ENCODE data around the gene COPZ1. TPM values are rescaled to one million over a fixed set of nuclear protein-coding genes. Genes with fewer than 3 reads are reported as not detected.
A peak's percentile ranks its signal among the peaks of the same experiment; 100 is the strongest.

COPZ1 gene
- total and polyA plus RNA-seq, 9 of the 15 experiments (the other 6 are each of a cell fraction or from before 2014, with no cell fraction given), result 137 to 487 (median 233) TPM

GRCh38 chr12:54388237-54389133, 63.6 kb downstream of the COPZ1 start:
- intact Hi-C loops (cut with micrococcal nuclease), result no loop called here
- POLR2A ChIA-PET, result interaction anchor here (1.1 kb wide), 2 partner anchors 26 to 102 kb away, joined by 5 read pairs; no protein-coding TSS in a partner anchor
- peak overlapping the region; percentile 62 for H3K27ac ChIP-seq (ENCODE audit: extremely low read depth, low read depth, low read length)
- TF ChIP-seq ZNF586 (CRISPR knock-in tag; conservative IDR thresholded peaks at IDR 0.05) (no peak), CBFA2T3 (IDR thresholded peaks at IDR 0.05) (no peak), THAP12 (CRISPR knock-in tag; IDR thresholded peaks at IDR 0.05) (no peak), ZNF282 (CRISPR knock-in tag; IDR thresholded peaks at IDR 0.05) (no peak), HDAC3 (IDR thresholded peaks at IDR 0.05; ENCODE audit: borderline replicate concordance, partially characterized antibody) (no peak), SP1 (CRISPR knock-in tag; IDR thresholded peaks at IDR 0.05) (0 out of 2 replicates have a peak, but pooled peaks have one; percentile 9), SUPT5H (IDR thresholded peaks at IDR 0.05) (no peak), CXXC5 (CRISPR knock-in tag; IDR thresholded peaks at IDR 0.05) (no peak), AFF4 (CRISPR knock-in tag; IDR thresholded peaks at IDR 0.05) (no peak), MTA1 (IDR thresholded peaks at IDR 0.05; ENCODE audit: borderline replicate concordance) (no peak), PRDM10 (IDR thresholded peaks at IDR 0.05; ENCODE audit: partially characterized antibody) (peak; percentile 33), LEF1 (IDR thresholded peaks at IDR 0.05) (peak; percentile 49)

More at GRCh38 chr12:54388237-54389133, 63.6 kb downstream of the COPZ1 start:
- CTCF ChIA-PET (ENCODE audit: low intra/inter-chr PET ratio), result no interaction called here
- peak; percentile 47 to 76 (median 58) for DNase-seq (ENCODE audit: extremely low read depth in 1 of 4, low spot score in 3 of 4)
- Histone ChIP-seq H3K9me1 (ENCODE audit: control insufficient read depth, insufficient read depth, low read length) (no peaks in the 10 kb centered on the region), H3K36me3 (ENCODE audit: control insufficient read depth, insufficient read depth, low read length) (peaks cover 40% of the 10 kb centered on the region), H4K20me1 (replicated peaks; ENCODE audit: control insufficient read depth, insufficient read depth, low read length) (no peaks in the 10 kb centered on the region), H3K9ac (ENCODE audit: insufficient read depth in 1 of 2, low read depth in 2 of 2, low read length in 2 of 2) (peak overlapping the region; percentile 27 to 91; a peak in 3 of 4 replicates), H3K4me1 (replicated peaks in 1 of 2; ENCODE audit: control insufficient read depth in 2 of 2, insufficient read depth in 2 of 2, low read length in 2 of 2) (peaks cover 82 to 87% of the 10 kb centered on the region in 2 experiments), H3K4me3 (0 out of 2 replicates have a peak overlapping the region, but pooled peaks have one; percentile 57), H3K27me3 (ENCODE audit: control insufficient read depth in 2 of 2, insufficient read depth in 2 of 2, low read length in 2 of 2) (no peaks in the 10 kb centered on the region), H3K9me3 (replicated peaks; ENCODE audit: control insufficient read depth, insufficient read depth, low read depth, low read length) (no peaks in the 10 kb centered on the region), H3K79me2 (ENCODE audit: control insufficient read depth, insufficient read depth, low read length) (peaks cover 92% of the 10 kb centered on the region), H2AFZ (ENCODE audit: low read depth, low read length) (no peak overlapping the region), H3K4me2 (ENCODE audit: insufficient read depth, low read length) (peak overlapping the region; percentile 88)
- 27% methylated on average over 4 of the region's 4 CpGs for WGBS (ENCODE audit: insufficient coverage, low coverage, missing lambda C conversion rate)
- ATAC-seq, result peak; percentile 18; the same call in 1 of the 3 replicates
- peak; percentile 44 for FAIRE-seq
- in situ Hi-C loops (cut with MboI), result no loop called here
- BruUV-seq (replicated peaks), result no TSS peak
